Measurements from ENCODE around the gene PLCG2. TPM values are rescaled to one million over a fixed set of nuclear protein-coding genes. Genes with fewer than 3 reads are reported as not detected.

PLCG2 gene
- total RNA-seq, 2 experiments from 2014 or later, result 7.0 to 7.6 TPM

- H3K36me3 Mint-ChIP-seq (ENCODE audit: low read depth), result no peaks in the 10 kb centered on the region
- ATAC-seq (no peak), DNase-seq (peak; percentile 29)
- H3K27me3 Mint-ChIP-seq, result peaks cover 38% of the 10 kb centered on the region
- H3K4me1 Mint-ChIP-seq, result peaks cover 6% of the 10 kb centered on the region
- H3K9me3 Mint-ChIP-seq (ENCODE audit: low read depth), result no peaks in the 10 kb centered on the region
- H3K4me3 Mint-ChIP-seq, result peak overlapping the region; percentile 67
- intact Hi-C loops (cut with DNase I, micrococcal nuclease), result loop anchor here in 1 of 2 experiments (1.0 kb wide), 3 partner anchors 33 to 335 kb away; partner anchors contain the start of gene CMIP
- ChIA-PET CTCF (interaction anchor here (0.6 to 0.7 kb wide), 2 partner anchors 12 to 348 kb away, joined by 3 read pairs; no protein-coding TSS in a partner anchor), POLR2A (no interaction called here)
- no peak overlapping the region for H3K27ac Mint-ChIP-seq
Measured at GRCh38 chr16:81779536-81780320, 637 bp downstream of the PLCG2 start.

GRCh38 chr16:81780350-81780749 is 1.3 kb downstream of the PLCG2 start:
- CTCF ChIA-PET, result interaction anchor here (0.5 to 1.0 kb wide), 4 partner anchors 11 to 347 kb away, joined by 3 read pairs; no protein-coding TSS in a partner anchor
- H3K27me3 Mint-ChIP-seq, result peaks cover 38% of the 10 kb centered on the region
- peak overlapping the region; percentile 67 for H3K4me3 Mint-ChIP-seq
- H3K27ac Mint-ChIP-seq, result no peak overlapping the region
- intact Hi-C loops (cut with DNase I, micrococcal nuclease), result no loop called here
- no peaks in the 10 kb centered on the region for H3K9me3 Mint-ChIP-seq (ENCODE audit: low read depth)
- no peak for DNase-seq
- POLR2A ChIA-PET, result no interaction called here
- no peaks in the 10 kb centered on the region for H3K36me3 Mint-ChIP-seq (ENCODE audit: low read depth)
- ATAC-seq, result no peak
- peaks cover 6% of the 10 kb centered on the region for H3K4me1 Mint-ChIP-seq

GRCh38 chr16:81782236-81782635 is 3.1 kb downstream of the PLCG2 start:
- Mint-ChIP-seq H3K27me3 (peaks cover 38% of the 10 kb centered on the region), H3K27ac (no peak overlapping the region), H3K4me3 (no peak overlapping the region), H3K9me3 (ENCODE audit: low read depth) (no peaks in the 10 kb centered on the region), H3K36me3 (ENCODE audit: low read depth) (no peaks in the 10 kb centered on the region), H3K4me1 (peaks cover 6% of the 10 kb centered on the region)
- DNase-seq (no peak), ATAC-seq (no peak)
- intact Hi-C loops (cut with DNase I, micrococcal nuclease), result no loop called here
- ChIA-PET CTCF (interaction anchor here (0.6 to 1.2 kb wide), 4 partner anchors 34 to 92 kb away, joined by 3 to 4 read pairs (median 4); no protein-coding TSS in a partner anchor), POLR2A (no interaction called here)

GRCh38 chr16:81784072-81784795 is 5.1 kb downstream of the PLCG2 start:
- H3K27me3 Mint-ChIP-seq, result peaks cover 27% of the 10 kb centered on the region
- H3K4me1 Mint-ChIP-seq, result peaks cover 5% of the 10 kb centered on the region
- no peak for DNase-seq
- H3K4me3 Mint-ChIP-seq, result no peak overlapping the region
- intact Hi-C loops (cut with DNase I, micrococcal nuclease), result no loop called here
- H3K36me3 Mint-ChIP-seq (ENCODE audit: low read depth), result no peaks in the 10 kb centered on the region
- ChIA-PET POLR2A (no interaction called here), CTCF (no interaction called here)
- H3K9me3 Mint-ChIP-seq (ENCODE audit: low read depth), result no peaks in the 10 kb centered on the region
- no peak for ATAC-seq
- no peak overlapping the region for H3K27ac Mint-ChIP-seq

- ChIA-PET CTCF (interaction anchor here (0.7 kb wide), 1 partner anchor 580 kb away, joined by 3 read pairs; no protein-coding TSS in a partner anchor), POLR2A (no interaction called here)
- Mint-ChIP-seq H3K9me3 (ENCODE audit: low read depth) (no peaks in the 10 kb centered on the region), H3K36me3 (ENCODE audit: low read depth) (no peaks in the 10 kb centered on the region), H3K4me1 (no peaks in the 10 kb centered on the region), H3K4me3 (no peak overlapping the region), H3K27me3 (peaks cover 19% of the 10 kb centered on the region), H3K27ac (no peak overlapping the region)
- intact Hi-C loops (cut with DNase I, micrococcal nuclease), result no loop called here
- ATAC-seq (no peak), DNase-seq (no peak)
Measured at GRCh38 chr16:81785138-81785924, 6.2 kb downstream of the PLCG2 start.

GRCh38 chr16:81786321-81786720 is 7.2 kb downstream of the PLCG2 start:
- Mint-ChIP-seq H3K36me3 (ENCODE audit: low read depth) (no peaks in the 10 kb centered on the region), H3K27me3 (peaks cover 10% of the 10 kb centered on the region), H3K4me3 (no peak overlapping the region), H3K9me3 (ENCODE audit: low read depth) (no peaks in the 10 kb centered on the region), H3K27ac (no peak overlapping the region), H3K4me1 (no peaks in the 10 kb centered on the region)
- intact Hi-C loops (cut with DNase I, micrococcal nuclease), result no loop called here
- POLR2A ChIA-PET, result no interaction called here
- CTCF ChIA-PET, result interaction anchor here (1.0 kb wide), 1 partner anchor 15 kb away, joined by 3 read pairs; no protein-coding TSS in a partner anchor
- ATAC-seq (no peak), DNase-seq (no peak)

GRCh38 chr16:81786868-81787267 is 7.8 kb downstream of the PLCG2 start:
- ATAC-seq (no peak), DNase-seq (no peak)
- Mint-ChIP-seq H3K9me3 (ENCODE audit: low read depth) (no peaks in the 10 kb centered on the region), H3K4me3 (no peak overlapping the region), H3K27me3 (peaks cover 8% of the 10 kb centered on the region), H3K36me3 (ENCODE audit: low read depth) (no peaks in the 10 kb centered on the region), H3K4me1 (no peaks in the 10 kb centered on the region), H3K27ac (no peak overlapping the region)
- POLR2A ChIA-PET, result no interaction called here
- intact Hi-C loops (cut with DNase I, micrococcal nuclease), result no loop called here
- CTCF ChIA-PET, result interaction anchor here (1.0 kb wide), 1 partner anchor 16 kb away, joined by 3 read pairs; no protein-coding TSS in a partner anchor

- intact Hi-C loops (cut with DNase I, micrococcal nuclease), result no loop called here
- POLR2A ChIA-PET, result no interaction called here
- CTCF ChIA-PET, result no interaction called here
- Mint-ChIP-seq H3K27ac (no peak overlapping the region), H3K4me1 (no peaks in the 10 kb centered on the region), H3K36me3 (ENCODE audit: low read depth) (no peaks in the 10 kb centered on the region), H3K27me3 (peaks cover 6% of the 10 kb centered on the region), H3K4me3 (no peak overlapping the region), H3K9me3 (ENCODE audit: low read depth) (no peaks in the 10 kb centered on the region)
- ATAC-seq (no peak), DNase-seq (no peak)
Measured at GRCh38 chr16:81787659-81788058, 8.6 kb downstream of the PLCG2 start.

- DNase-seq (no peak), ATAC-seq (no peak)
- Mint-ChIP-seq H3K9me3 (ENCODE audit: low read depth) (no peaks in the 10 kb centered on the region), H3K4me1 (no peaks in the 10 kb centered on the region), H3K36me3 (ENCODE audit: low read depth) (no peaks in the 10 kb centered on the region), H3K27ac (no peak overlapping the region), H3K4me3 (no peak overlapping the region), H3K27me3 (no peaks in the 10 kb centered on the region)
- CTCF ChIA-PET, result no interaction called here
- POLR2A ChIA-PET, result no interaction called here
- intact Hi-C loops (cut with DNase I, micrococcal nuclease), result loop anchor here in 1 of 2 experiments (10.0 kb wide), 1 partner anchor 85 kb away; no protein-coding TSS in a partner anchor
Measured at GRCh38 chr16:81790277-81790676, 11.2 kb downstream of the PLCG2 start.

- Mint-ChIP-seq H3K9me3 (ENCODE audit: low read depth) (no peaks in the 10 kb centered on the region), H3K27ac (no peak overlapping the region), H3K4me1 (no peaks in the 10 kb centered on the region), H3K4me3 (no peak overlapping the region), H3K27me3 (no peaks in the 10 kb centered on the region), H3K36me3 (ENCODE audit: low read depth) (no peaks in the 10 kb centered on the region)
- ChIA-PET CTCF (interaction anchor here (0.6 kb wide), 1 partner anchor 11 kb away, joined by 3 read pairs; no protein-coding TSS in a partner anchor), POLR2A (no interaction called here)
- intact Hi-C loops (cut with DNase I, micrococcal nuclease), result loop anchor here in 1 of 2 experiments (10.0 kb wide), 1 partner anchor 84 kb away; no protein-coding TSS in a partner anchor
- ATAC-seq, result no peak
- DNase-seq, result no peak
Measured at GRCh38 chr16:81790830-81791435, 11.8 kb downstream of the PLCG2 start.

- H3K9me3 Mint-ChIP-seq (ENCODE audit: low read depth), result no peaks in the 10 kb centered on the region
- no peak overlapping the region for H3K4me3 Mint-ChIP-seq
- peaks cover 4% of the 10 kb centered on the region for H3K4me1 Mint-ChIP-seq
- ChIA-PET CTCF (no interaction called here), POLR2A (no interaction called here)
- no peaks in the 10 kb centered on the region for H3K27me3 Mint-ChIP-seq
- ATAC-seq, result no peak
- no peak overlapping the region for H3K27ac Mint-ChIP-seq
- intact Hi-C loops (cut with DNase I, micrococcal nuclease), result loop anchor here in 1 of 2 experiments (10.0 kb wide), 1 partner anchor 82 kb away; no protein-coding TSS in a partner anchor
- no peak for DNase-seq
- no peaks in the 10 kb centered on the region for H3K36me3 Mint-ChIP-seq (ENCODE audit: low read depth)
Measured at GRCh38 chr16:81792828-81793227, 13.7 kb downstream of the PLCG2 start.
